HFF-Myc (cell line): ENCODE measurements around the gene PIGM.

Source experiments
- DNase-seq: peaks from one replicate; pipeline ENCODE4 v3.0.0-alpha.2; 2011; ENCODE audit warnings: low read depth; ENCODE audit errors: extremely low read depth
- H3K4me3 ChIP-seq: replicated peaks from 2 replicates; pipeline ENCODE4 v1.5.1; 2011; ENCODE audit warnings: low read depth, mild to moderate bottlenecking, control low read depth, low read length
- TF ChIP-seq, protein P1 (sequence below): IDR thresholded peaks from 2 replicates; pipeline ENCODE4 v1.5.1; 2012; ENCODE audit warnings: mild to moderate bottlenecking, low read depth, low read length, control low read depth; ENCODE audit errors: missing control alignments

The PIGM gene

DNA sequence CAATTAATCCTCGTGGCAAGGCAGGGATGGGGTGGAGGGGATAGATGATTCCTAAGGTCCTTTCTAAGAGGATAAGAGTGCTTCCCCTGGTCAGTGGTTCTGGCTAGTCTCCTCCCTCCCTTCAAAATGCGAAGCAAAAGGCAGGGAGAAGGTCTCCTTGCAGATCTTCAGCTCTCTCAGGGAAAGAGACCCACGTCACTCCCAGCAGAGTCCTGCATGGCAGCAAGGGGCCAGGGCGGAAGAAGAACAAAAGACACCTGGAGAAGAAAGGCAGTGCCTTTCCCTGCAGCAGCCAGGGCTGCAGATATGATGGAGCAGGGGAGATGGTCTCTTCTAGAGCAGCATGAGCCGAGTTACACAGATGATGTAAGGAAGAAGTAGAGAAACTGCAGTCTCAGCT is 48.1 kb downstream of the PIGM start:
- TF ChIP-seq, protein P1, sequence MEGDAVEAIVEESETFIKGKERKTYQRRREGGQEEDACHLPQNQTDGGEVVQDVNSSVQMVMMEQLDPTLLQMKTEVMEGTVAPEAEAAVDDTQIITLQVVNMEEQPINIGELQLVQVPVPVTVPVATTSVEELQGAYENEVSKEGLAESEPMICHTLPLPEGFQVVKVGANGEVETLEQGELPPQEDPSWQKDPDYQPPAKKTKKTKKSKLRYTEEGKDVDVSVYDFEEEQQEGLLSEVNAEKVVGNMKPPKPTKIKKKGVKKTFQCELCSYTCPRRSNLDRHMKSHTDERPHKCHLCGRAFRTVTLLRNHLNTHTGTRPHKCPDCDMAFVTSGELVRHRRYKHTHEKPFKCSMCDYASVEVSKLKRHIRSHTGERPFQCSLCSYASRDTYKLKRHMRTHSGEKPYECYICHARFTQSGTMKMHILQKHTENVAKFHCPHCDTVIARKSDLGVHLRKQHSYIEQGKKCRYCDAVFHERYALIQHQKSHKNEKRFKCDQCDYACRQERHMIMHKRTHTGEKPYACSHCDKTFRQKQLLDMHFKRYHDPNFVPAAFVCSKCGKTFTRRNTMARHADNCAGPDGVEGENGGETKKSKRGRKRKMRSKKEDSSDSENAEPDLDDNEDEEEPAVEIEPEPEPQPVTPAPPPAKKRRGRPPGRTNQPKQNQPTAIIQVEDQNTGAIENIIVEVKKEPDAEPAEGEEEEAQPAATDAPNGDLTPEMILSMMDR: no peak

DNA sequence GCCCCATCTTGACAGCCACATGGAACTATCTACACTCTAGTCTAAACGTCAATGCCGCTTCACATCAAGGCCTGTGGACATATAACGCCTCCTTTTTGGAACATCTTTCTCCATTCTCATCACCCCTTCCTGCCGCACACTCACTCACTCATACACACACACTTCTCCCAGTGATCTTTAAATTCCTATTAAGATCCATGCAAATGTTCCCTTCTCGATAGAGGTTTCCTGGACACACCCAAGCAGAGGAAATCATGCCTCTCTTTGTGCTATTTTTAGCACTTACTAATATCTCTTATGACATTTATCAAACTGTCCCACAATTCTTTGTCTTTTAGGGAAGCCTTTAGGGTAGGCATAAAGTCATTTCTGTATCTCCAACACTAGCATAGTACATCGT is 49.5 kb downstream of the PIGM start:
- H3K4me3 ChIP-seq: no peak overlapping the region
- TF ChIP-seq, protein P1: no peak
- DNase-seq: no peak

More for the DNA sequence above, 48.1 kb downstream of the PIGM start:
- DNase-seq: no peak
- no peak overlapping the region for H3K4me3 ChIP-seq

- no peak for DNase-seq
- TF ChIP-seq, protein P1: no peak
- no peak overlapping the region for H3K4me3 ChIP-seq
Measured at GRCh38 chr1:159981351-159982055, 50.3 kb downstream of the PIGM start.

- TF ChIP-seq, protein P1: no peak
Measured at GRCh38 chr1:159980786-159981185, 51.0 kb downstream of the PIGM start.

DNA sequence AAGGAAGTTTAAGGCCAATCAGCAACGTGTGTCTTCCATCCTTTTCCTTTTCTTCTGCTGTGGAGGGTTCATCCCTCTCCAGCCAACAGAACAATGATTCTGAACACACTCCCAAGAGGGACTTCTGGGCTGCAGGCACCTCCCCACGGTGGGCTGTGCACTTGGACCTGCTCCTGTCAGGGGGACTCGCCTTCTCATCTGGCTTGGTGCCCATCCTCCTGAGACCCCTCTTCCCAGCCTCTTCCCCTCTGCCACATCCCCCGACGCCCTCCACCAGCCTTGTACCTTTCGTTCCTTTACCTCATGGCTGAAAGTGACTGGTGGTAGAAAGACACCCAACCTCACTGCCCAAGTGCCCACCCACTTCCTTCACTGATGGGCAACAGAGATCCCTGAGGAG is 51.7 kb downstream of the PIGM start:
- no peak overlapping the region for H3K4me3 ChIP-seq
- TF ChIP-seq, protein P1: no peak
- no peak for DNase-seq

More at GRCh38 chr1:159980786-159981185, 51.0 kb downstream of the PIGM start:
- no peak for DNase-seq
- no peak overlapping the region for H3K4me3 ChIP-seq

DNA sequence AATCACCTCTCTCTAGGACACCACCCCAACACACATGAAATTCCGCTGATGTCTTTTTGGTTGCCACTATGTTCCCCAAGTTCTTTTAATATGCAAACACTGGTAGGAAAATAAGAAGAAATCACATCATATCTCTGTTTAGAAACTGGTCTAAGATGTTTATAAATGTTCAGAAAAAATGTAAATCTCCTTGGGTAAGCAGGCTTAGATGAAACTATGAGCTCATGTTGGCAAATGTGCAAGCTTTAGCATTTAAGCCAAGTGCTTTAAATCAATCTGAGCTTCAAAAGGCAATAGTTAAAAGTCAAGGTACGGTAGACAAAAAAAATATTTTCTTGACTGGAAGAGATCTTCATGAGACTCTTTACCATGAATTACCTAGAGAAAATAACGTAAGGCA is 52.5 kb downstream of the PIGM start:
- TF ChIP-seq, protein P1: no peak
- no peak overlapping the region for H3K4me3 ChIP-seq
- DNase-seq: no peak

- TF ChIP-seq, protein P1: no peak
- no peak for DNase-seq
- no peak overlapping the region for H3K4me3 ChIP-seq
Measured at GRCh38 chr1:159978107-159978398, 53.7 kb downstream of the PIGM start.
